Neural cell (in vitro differentiated cells): ENCODE measurements around the gene MEGF11.

Experiments used
- EP300 ChIP-seq: fragments of 450-650 bp; conservative IDR thresholded peaks from 2 replicates; pipeline ENCODE4 v1.6.1; 2014; ENCODE audit warnings: antibody characterized with exemption, mild to moderate bottlenecking, moderate library complexity; ENCODE audit not compliant: poor library complexity, severe bottlenecking
- MXI1 ChIP-seq: fragments of 450-650 bp; conservative IDR thresholded peaks from 2 replicates; pipeline ENCODE4 v1.6.1; 2014; ENCODE audit warnings: antibody characterized with exemption, mild to moderate bottlenecking; ENCODE audit not compliant: poor library complexity, severe bottlenecking
- POLR2AphosphoS5 ChIP-seq: IDR thresholded peaks from 2 replicates; pipeline ENCODE4 v1.6.1; 2012
- RAD21 ChIP-seq: fragments of 450-650 bp; conservative IDR thresholded peaks from 2 replicates; pipeline ENCODE4 v1.6.1; 2014; ENCODE audit warnings: antibody characterized with exemption, mild to moderate bottlenecking, moderate library complexity
- SMC3 ChIP-seq: fragments of 450-650 bp; conservative IDR thresholded peaks from 2 replicates; pipeline ENCODE4 v1.6.1; 2014; ENCODE audit warnings: antibody characterized with exemption, mild to moderate bottlenecking, moderate library complexity; ENCODE audit not compliant: poor library complexity
- TF ChIP-seq, protein P1 (sequence below): fragments of 450-650 bp; IDR thresholded peaks from 2 replicates; pipeline ENCODE4 v1.5.1; 2014; ENCODE audit warnings: antibody characterized with exemption, mild to moderate bottlenecking, moderate library complexity; ENCODE audit not compliant: poor library complexity, severe bottlenecking

DNA sequence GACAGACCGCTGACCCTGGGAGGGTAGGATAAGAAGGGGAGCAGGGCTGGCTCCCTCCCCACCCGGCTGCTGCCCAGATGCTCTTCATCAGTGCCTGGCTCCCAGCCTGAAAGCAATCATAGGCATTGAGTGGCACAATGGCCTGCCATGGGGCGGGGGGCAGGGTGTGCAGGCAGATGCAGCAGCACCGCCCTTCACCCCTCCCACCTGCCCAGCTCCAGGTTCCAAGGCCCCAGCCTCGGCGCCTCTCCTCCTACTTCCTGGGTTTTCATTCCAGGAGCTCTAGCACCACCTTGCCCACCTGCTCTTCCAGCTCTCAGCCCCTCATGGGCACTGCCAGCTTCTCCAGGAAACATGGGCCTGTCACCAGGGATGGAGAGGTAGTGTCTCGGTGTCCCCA lies 101.7 kb downstream of the MEGF11 start:
- no peak for TF ChIP-seq POLR2AphosphoS5
- TF ChIP-seq, protein P1, sequence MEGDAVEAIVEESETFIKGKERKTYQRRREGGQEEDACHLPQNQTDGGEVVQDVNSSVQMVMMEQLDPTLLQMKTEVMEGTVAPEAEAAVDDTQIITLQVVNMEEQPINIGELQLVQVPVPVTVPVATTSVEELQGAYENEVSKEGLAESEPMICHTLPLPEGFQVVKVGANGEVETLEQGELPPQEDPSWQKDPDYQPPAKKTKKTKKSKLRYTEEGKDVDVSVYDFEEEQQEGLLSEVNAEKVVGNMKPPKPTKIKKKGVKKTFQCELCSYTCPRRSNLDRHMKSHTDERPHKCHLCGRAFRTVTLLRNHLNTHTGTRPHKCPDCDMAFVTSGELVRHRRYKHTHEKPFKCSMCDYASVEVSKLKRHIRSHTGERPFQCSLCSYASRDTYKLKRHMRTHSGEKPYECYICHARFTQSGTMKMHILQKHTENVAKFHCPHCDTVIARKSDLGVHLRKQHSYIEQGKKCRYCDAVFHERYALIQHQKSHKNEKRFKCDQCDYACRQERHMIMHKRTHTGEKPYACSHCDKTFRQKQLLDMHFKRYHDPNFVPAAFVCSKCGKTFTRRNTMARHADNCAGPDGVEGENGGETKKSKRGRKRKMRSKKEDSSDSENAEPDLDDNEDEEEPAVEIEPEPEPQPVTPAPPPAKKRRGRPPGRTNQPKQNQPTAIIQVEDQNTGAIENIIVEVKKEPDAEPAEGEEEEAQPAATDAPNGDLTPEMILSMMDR = no peak
- no peak for TF ChIP-seq EP300
- no peak for TF ChIP-seq MXI1
- TF ChIP-seq SMC3 = no peak
- TF ChIP-seq RAD21 = no peak
